B cell (primary cell): Measurements from ENCODE around the gene SNED1. TPM values are rescaled to one million over a fixed set of nuclear protein-coding genes. Genes with fewer than 3 reads are reported as not detected.

Source experiments
- ATAC-seq: fragments of 200-7000 bp; cut with Tn5 transposase; one replicate; pipeline ENCODE4 v1.10.0; 2021; ENCODE audit warnings: low read depth, mild to moderate bottlenecking, moderate number of reproducible peaks, moderate library complexity
- CTCF ChIA-PET: fragments of 350-600 bp; sonication (Branson Sonifier 250); formaldehyde crosslinking; loops from one replicate; lab custom pipeline; 2021; ENCODE audit warnings: antibody characterized with exemption, inconsistent platforms; lab: Charles Lee
- POLR2A ChIA-PET: fragments of 350-600 bp; sonication (Branson Sonifier 250); formaldehyde crosslinking; loops from one replicate; lab custom pipeline; 2021; ENCODE audit warnings: antibody characterized with exemption; lab: Charles Lee
- DNase-seq: peaks from one replicate; pipeline ENCODE4 v3.0.0; 2013
- H2AFZ ChIP-seq: 2 replicates; pipeline ENCODE4 v1.6.1; 2012; ENCODE audit warnings: mild to moderate bottlenecking, low read depth, low read length; ENCODE audit not compliant: insufficient read depth, poor library complexity, severe bottlenecking
- H3K27ac ChIP-seq, 2 donors: 1 replicate in 1 of 2; 2 replicates in 1 of 2; pipeline ENCODE4 v1.5.1; 2012 to 2013; ENCODE audit warnings: low read length in 2 of 2, mild to moderate bottlenecking in 2 of 2, moderate library complexity in 1 of 2
- H3K27me3 ChIP-seq, 4 experiments: fragments of 200-600 bp in 1 of 4; sonication (generic) in 1 of 4; replicated peaks in 1 of 4; 1 replicate in 2 of 4; 2 replicates in 2 of 4; pipeline versions ENCODE4 v1.6.1 to v1.7.0; 2013 to 2016; ENCODE audit warnings: low read length in 3 of 4, mild to moderate bottlenecking in 2 of 4, mixed read lengths in 1 of 4, moderate library complexity in 1 of 4; ENCODE audit not compliant: insufficient read depth in 4 of 4, control insufficient read depth in 3 of 4; ENCODE audit errors: control extremely low read depth in 1 of 4
- H3K36me3 ChIP-seq, 2 experiments: replicated peaks in 1 of 2; 1 replicate in 1 of 2; 2 replicates in 1 of 2; pipeline versions ENCODE4 v1.6.1 to v1.7.1; 2013; ENCODE audit warnings: low read length in 1 of 2; ENCODE audit not compliant: insufficient read depth in 2 of 2, control insufficient read depth in 1 of 2; ENCODE audit errors: control extremely low read depth in 1 of 2, extremely low read depth in 1 of 2
- H3K4me1 ChIP-seq, 2 donors: fragments of 200-600 bp in 1 of 2; sonication (generic) in 1 of 2; 1 replicate in 1 of 2; 2 replicates in 1 of 2; pipeline versions ENCODE4 v1.5.1 to v1.6.1; 2013 to 2017; ENCODE audit warnings: low read length in 2 of 2; ENCODE audit not compliant: control insufficient read depth in 2 of 2, insufficient read depth in 2 of 2
- H3K4me2 ChIP-seq: replicated peaks from 2 replicates; pipeline ENCODE3; 2012; ENCODE audit warnings: mild to moderate bottlenecking, low read depth, low read length; ENCODE audit not compliant: poor library complexity, severe bottlenecking
- H3K4me3 ChIP-seq, 5 experiments: fragments of 200-600 bp in 1 of 5; sonication (generic) in 1 of 5; 1 replicate in 3 of 5; 2 replicates in 2 of 5; pipeline versions ENCODE4 v1.5.1 to v1.7.0; 2011 to 2016; ENCODE audit warnings: low read length in 4 of 5, mild to moderate bottlenecking in 4 of 5, low read depth in 2 of 5, control low read depth in 1 of 5, moderate library complexity in 1 of 5; ENCODE audit not compliant: insufficient read depth in 1 of 5; ENCODE audit errors: control extremely low read depth in 1 of 5, extremely low read depth in 1 of 5
- H3K79me2 ChIP-seq: fragments of 200-600 bp; sonication (generic); one replicate; pipeline ENCODE4 v1.6.0; 2016; ENCODE audit warnings: low read length; ENCODE audit not compliant: control insufficient read depth, insufficient read depth
- H3K9ac ChIP-seq: fragments of 200-600 bp; sonication (generic); 2 replicates; pipeline ENCODE4 v1.6.1; 2017; ENCODE audit warnings: mild to moderate bottlenecking, low read length, moderate library complexity
- H3K9me3 ChIP-seq, 3 donors: one replicate each; pipeline versions ENCODE4 v1.6.1 to v1.7.1; 2013; ENCODE audit warnings: low read length in 2 of 3; ENCODE audit not compliant: control insufficient read depth in 2 of 3, insufficient read depth in 1 of 3; ENCODE audit errors: control extremely low read depth in 1 of 3
- H4K20me1 ChIP-seq: 2 replicates; pipeline ENCODE4 v1.6.0; 2012; ENCODE audit warnings: mild to moderate bottlenecking, low read length; ENCODE audit not compliant: insufficient read depth, control insufficient read depth, poor library complexity, severe bottlenecking
- H3K27ac Mint-ChIP-seq: one replicate; pipeline ENCODE4 v1.8.0; 2021; ENCODE audit warnings: mixed read lengths
- H3K27me3 Mint-ChIP-seq: one replicate; pipeline ENCODE4 v1.8.0; 2021; ENCODE audit warnings: mixed read lengths
- H3K4me1 Mint-ChIP-seq: one replicate; pipeline ENCODE4 v1.8.0; 2021; ENCODE audit warnings: mixed read lengths
- H3K4me3 Mint-ChIP-seq: one replicate; pipeline ENCODE4 v1.8.0; 2021; ENCODE audit warnings: mixed read lengths
- H3K9me3 Mint-ChIP-seq: one replicate; pipeline ENCODE4 v1.8.0; 2022; ENCODE audit warnings: mixed read lengths; ENCODE audit not compliant: insufficient read depth
- CTCF ChIP-seq: fragments of 200-600 bp; IDR thresholded peaks from one replicate; pipeline ENCODE4 v1.8.0; 2022; ENCODE audit warnings: antibody characterized with exemption, mild to moderate bottlenecking
- EZH2 ChIP-seq: IDR thresholded peaks from 2 replicates; pipeline ENCODE4 v1.6.1; 2012; ENCODE audit warnings: borderline replicate concordance, low read depth, mild to moderate bottlenecking, moderate library complexity, low read length; ENCODE audit not compliant: insufficient read depth, poor library complexity, severe bottlenecking
- WGBS: methylation state at CpG from one replicate; pipeline ENCODE4 v1.1.5; 2013; ENCODE audit warnings: missing lambda C conversion rate; ENCODE audit not compliant: insufficient coverage; 5-methylcytosine and 5-hydroxymethylcytosine counted together
- intact Hi-C: fragments of 100-400 bp; cut with micrococcal nuclease; formaldehyde crosslinking; loops from one replicate; pipeline ENCODE4 v1.10.0; 2022
- polyA plus RNA-seq: library from polyadenylated mRNA; depleted of rRNA; stranded (reverse); fragments of >200 nt; gene quantifications from 2 replicates; pipeline ENCODE4 v1.2.3, GENCODE V29; 2012
- total RNA-seq, 2 donors: library from RNA; stranded (reverse); fragments of 120-200 nt in 1 of 2; gene quantifications; 1 replicate in 1 of 2; 2 replicates in 1 of 2; pipeline versions ENCODE4 v1.2.3 to v1.2.4, GENCODE V29; 2013 to 2022

The SNED1 gene
- total and polyA plus RNA-seq, 2 donors (not counting 1 experiment from before 2014, with no cell fraction given) = 25.5 to 336 TPM

GRCh38 chr2:240988146-240988545 lies 10.3 kb upstream of the SNED1 start:
- Mint-ChIP-seq H3K9me3 (no peaks in the 10 kb centered on the region), H3K4me3 (no peak overlapping the region), H3K27me3 (peaks cover 6% of the 10 kb centered on the region), H3K27ac (no peak overlapping the region), H3K4me1 (peaks cover under 1% of the 10 kb centered on the region)
- H3K79me2 ChIP-seq = no peaks in the 10 kb centered on the region
- DNase-seq (no peak), ATAC-seq (no peak)
- ChIA-PET POLR2A (no interaction called here), CTCF (interaction anchor here (1.2 kb wide), 1 partner anchor 162 kb away, joined by 4 read pairs; the partner anchor contains the start of gene PPP1R7)
- H3K9ac ChIP-seq = no peak overlapping the region
- no peak overlapping the region for H3K27ac ChIP-seq
- no peak overlapping the region for H3K4me3 ChIP-seq
- no peak for TF ChIP-seq EZH2
- no peak for TF ChIP-seq CTCF
- H4K20me1 ChIP-seq = no peaks in the 10 kb centered on the region
- H3K9me3 ChIP-seq = peaks cover 0 to 22% (median 0%) of the 10 kb centered on the region in 3 donors
- peaks cover 0 to 2% (median 0%) of the 10 kb centered on the region in 4 experiments for H3K27me3 ChIP-seq
- H3K36me3 ChIP-seq = no peaks in the 10 kb centered on the region
- peaks cover 0 to 4% of the 10 kb centered on the region in 2 donors for H3K4me1 ChIP-seq
- intact Hi-C loops = no loop called here
- no peak overlapping the region for H3K4me2 ChIP-seq
- no peak overlapping the region for H2AFZ ChIP-seq
- 98% methylated on average over 3 of the region's 3 CpGs for WGBS

- ChIA-PET POLR2A (no interaction called here), CTCF (interaction anchor here (1.2 kb wide), 1 partner anchor 162 kb away, joined by 4 read pairs; the partner anchor contains the start of gene PPP1R7)
- TF ChIP-seq EZH2 = no peak
- no peak for TF ChIP-seq CTCF
- H3K27me3 ChIP-seq = peaks cover 0 to 2% (median under 1%) of the 10 kb centered on the region in 4 experiments
- ATAC-seq (no peak), DNase-seq (no peak)
- no peak overlapping the region for H3K27ac ChIP-seq
- no peak overlapping the region for H3K9ac ChIP-seq
- H4K20me1 ChIP-seq = no peaks in the 10 kb centered on the region
- Mint-ChIP-seq H3K4me1 (no peaks in the 10 kb centered on the region), H3K27me3 (peaks cover 6% of the 10 kb centered on the region), H3K27ac (no peak overlapping the region), H3K4me3 (no peak overlapping the region), H3K9me3 (no peaks in the 10 kb centered on the region)
- H3K36me3 ChIP-seq = no peaks in the 10 kb centered on the region
- H2AFZ ChIP-seq = no peak overlapping the region
- WGBS = 89% methylated on average over 6 of the region's 6 CpGs
- H3K4me2 ChIP-seq = no peak overlapping the region
- peaks cover 0 to under 1% of the 10 kb centered on the region in 2 donors for H3K4me1 ChIP-seq
- intact Hi-C loops = no loop called here
- no peaks in the 10 kb centered on the region for H3K79me2 ChIP-seq
- no peak overlapping the region for H3K4me3 ChIP-seq
- H3K9me3 ChIP-seq = peaks cover 0 to 22% (median 0%) of the 10 kb centered on the region in 3 donors
Observed at GRCh38 chr2:240988571-240989271, 9.7 kb upstream of the SNED1 start.
